GM19023 (cell line): ENCODE results near the gene MMP17.
"Not testable (repeated sequence)": the region's sequence is repeated elsewhere in the genome, so short reads cannot be mapped to it uniquely, and the experiment has no call there.

Source experiments
- ATAC-seq: cut with Tn5 transposase; IDR thresholded peaks from one replicate; pipeline ENCODE4 v1.9.1; 2021; ENCODE audit warnings: mild to moderate bottlenecking, moderate library complexity; ENCODE audit not compliant: unreplicated experiment

MMP17 gene

DNA sequence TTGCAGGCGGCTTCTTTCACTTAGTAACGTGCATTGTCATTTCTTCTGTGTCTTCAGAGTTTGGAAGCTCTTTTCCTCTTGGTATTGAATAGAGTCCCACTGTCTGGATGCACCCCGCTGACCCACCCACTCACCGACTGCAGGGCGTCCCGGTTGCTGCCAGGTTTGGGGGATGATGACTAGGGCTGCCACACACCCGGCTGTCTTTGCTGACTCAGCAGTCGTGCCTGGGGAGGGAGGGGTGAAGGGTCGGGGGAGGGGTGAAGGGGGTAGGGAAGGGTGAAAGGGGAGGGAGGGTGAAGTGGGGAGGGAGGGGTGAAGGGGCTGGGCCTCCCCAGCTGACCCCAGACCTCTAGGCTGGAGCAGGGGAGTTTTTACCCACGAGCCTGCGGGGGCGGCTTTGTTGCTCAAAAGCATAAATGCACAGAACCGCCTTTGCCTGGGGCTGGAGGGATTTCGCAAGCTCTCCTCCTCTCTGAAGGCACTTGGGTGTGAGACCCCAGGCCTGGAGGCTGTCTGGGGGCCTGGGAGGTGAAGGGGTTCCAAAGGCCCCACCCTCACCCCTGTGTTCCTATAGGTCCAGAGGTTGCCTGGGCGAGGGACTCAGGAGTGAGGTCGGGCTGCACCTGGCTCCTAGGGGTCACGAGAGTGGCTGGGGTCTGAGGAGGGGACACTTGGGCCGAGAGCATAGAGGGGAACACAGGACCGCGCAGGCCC, 35.0 kb downstream of the MMP17 start:
- ATAC-seq: no peak

DNA sequence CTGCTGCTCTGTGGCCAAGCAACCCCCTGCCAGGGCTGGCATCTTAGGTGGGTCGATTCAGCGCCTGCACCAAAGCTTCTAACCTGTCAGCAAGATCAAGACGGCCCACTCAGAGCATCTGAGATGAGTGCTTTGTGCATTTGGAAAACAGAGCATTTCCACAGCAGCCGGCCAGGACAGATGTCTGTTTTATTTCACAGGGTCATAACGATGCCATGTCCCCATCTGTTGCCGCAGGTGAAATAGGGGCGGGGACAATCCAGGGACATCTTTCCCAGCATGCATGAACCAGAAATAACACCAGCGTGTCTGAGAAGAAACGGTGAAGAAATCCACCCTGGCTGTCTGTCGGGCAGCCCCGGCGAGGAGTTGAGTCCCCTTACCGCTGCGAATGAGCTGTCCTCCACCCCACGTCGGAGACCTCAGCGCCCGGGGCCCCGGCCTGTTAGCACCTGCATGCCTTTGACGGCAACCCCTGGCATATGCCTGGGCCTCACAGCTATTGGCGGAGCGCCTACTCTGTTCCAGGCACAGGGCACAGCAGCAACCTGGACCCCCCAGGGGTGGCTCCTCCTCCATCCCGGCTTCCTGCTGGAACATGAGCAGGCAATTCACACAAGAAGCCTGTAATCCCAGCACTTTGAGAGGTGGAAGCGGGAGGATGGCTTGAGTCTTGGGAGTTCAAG, 35.7 kb downstream of the MMP17 start:
- no peak for ATAC-seq

DNA sequence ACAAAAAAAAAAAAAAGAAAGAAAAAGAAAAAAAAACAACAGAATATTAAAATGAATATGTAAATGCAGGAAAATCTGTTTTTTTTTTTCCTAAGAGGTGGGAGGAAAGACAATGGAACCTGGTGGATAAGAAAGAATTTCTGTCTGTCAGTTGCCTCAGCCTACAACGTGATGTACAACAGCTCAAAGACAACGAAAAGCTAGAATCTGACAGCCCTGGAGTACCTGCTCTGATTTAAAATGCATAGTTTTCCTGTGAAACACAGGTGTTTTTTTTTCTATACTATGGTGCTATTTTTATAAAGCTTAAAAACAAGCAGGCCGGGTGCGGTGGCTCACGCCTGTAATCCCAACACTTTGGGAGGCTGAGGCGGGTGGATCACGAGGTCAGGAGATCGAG, 36.3 kb downstream of the MMP17 start:
- ATAC-seq: no peak

DNA sequence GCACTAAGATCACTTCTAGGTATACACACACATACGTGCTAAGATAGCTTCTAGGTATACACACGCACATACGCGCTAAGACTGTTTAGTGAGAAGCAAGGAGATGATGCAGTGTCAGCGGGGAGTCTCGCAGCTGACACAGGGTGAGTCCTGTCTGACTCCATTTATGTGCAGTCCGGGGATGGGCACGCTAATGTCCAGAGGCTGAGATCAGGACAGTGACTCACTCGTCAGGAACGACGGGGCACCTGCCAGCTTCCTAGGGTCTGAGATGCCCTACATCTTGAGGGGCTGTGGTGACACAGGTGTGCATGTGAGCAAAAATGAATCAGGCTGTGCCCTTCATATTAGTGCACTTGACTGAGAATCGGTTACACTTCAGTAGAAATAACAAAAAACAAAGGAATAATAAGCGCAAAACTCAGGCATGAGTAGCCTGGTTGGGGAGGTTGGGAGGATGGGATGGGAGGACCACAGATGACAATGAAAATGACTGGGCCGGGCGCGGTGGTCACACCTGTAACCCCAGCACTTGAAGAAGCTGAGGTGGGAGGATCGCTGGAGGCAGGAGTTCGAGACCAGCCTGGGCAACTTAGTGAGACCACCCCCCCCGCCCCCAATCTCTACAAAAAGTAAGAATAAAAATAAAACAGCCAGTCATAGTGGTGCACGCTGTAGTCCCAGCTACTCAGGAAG, 37.1 kb downstream of the MMP17 start:
- no peak for ATAC-seq

DNA sequence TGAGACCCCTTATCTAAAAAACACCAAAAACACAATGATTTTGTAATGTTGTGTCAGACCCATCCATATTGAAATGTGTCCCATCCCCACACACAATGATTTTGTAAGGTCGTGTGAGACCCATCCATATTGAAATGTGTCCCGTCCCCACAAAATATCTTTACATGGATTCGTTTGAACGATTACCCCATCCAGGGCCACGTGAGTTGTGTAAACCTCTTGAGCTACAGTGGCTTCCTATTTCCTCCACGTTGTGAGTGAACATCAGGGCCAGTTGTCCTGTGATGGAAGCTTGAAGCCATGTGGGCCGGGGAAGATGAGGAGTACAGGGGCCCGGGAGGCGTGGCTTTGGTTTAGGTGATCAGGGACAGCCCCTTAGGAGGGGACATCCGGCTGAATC, 39.3 kb downstream of the MMP17 start:
- no peak for ATAC-seq

DNA sequence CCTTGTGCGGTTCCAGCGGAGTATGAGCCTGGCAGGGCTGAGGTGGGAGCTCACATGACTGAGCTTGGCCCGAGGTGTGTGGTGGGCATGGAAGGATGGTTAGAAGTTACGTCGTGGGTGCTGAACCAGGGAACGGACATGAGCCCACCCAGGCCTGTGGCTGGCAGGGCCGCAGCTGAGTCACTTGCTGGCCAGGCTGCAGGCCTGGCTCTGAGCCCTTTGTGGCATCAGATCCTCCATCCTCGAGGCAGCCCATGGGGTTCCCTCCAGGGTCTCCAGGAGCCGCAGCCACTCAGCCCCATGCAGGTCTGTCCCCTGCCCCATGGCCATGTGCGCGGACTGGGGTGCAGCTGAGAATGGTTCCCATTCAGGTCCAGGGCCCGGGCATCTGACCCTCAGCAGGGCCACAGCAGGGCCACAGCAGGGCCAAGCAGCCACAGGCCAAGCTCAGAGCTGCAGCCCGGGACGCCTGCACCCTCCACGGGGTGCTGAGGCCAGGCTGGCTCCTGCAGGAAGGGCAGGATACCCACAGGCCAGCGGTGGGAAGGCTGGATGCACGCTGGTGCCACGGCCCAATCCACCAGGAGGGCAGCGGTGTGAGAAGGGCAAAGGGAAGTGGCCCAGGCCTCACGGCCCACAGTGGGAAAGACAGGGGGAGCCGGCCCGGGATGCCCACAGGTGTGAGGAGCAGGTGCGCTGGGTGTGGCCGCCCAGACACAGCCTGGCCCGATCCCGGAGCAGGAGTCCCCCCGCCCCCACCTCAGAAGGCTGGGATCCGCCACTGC, 39.9 kb downstream of the MMP17 start:
- no peak for ATAC-seq

DNA sequence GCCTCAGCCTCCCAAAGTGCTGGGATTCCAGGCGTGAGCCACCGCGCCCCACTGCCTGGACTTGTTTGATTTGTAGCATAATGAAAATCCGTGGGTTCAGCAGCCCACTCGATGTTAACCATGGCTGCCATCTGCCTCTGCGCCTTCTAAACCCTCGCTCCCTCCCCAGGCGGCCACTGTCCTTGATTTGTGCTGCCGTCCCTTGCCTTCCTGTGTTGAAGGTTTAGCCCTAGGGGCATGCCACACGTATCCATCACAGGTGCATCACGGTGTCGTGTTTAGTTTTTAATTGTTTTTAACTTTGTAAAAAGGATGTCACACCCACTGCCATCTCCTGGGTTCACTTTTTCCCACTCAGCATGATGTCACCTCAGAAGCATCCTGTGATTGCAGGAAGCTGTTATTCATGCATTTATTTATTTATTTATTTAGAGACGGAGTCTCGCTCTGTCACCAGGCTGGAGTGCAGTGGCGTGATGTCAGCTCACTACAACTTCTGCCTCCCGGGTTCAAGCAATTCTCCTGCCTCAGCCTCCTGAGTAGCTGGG, 41.8 kb downstream of the MMP17 start:
- ATAC-seq: no peak

DNA sequence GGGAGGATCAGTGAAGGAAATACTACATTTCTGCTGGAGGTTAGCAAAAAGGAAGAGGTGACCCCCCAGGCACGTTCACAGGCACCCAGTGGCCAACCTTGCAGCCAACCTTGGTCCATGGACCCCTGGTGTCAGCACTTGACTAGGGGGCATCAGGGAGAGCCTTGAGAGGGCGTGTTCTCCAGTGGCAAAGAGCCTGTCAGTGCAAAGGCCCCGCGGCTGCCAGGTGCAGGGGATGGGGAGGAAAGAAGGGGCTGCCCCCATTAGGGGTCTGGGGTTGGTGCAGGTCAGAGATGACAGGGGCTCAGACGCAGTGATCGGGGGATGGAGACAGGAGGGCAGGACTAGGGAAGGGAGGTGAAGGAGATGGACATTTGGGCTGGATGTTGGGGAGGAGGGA, 43.5 kb downstream of the MMP17 start:
- no peak for ATAC-seq

DNA sequence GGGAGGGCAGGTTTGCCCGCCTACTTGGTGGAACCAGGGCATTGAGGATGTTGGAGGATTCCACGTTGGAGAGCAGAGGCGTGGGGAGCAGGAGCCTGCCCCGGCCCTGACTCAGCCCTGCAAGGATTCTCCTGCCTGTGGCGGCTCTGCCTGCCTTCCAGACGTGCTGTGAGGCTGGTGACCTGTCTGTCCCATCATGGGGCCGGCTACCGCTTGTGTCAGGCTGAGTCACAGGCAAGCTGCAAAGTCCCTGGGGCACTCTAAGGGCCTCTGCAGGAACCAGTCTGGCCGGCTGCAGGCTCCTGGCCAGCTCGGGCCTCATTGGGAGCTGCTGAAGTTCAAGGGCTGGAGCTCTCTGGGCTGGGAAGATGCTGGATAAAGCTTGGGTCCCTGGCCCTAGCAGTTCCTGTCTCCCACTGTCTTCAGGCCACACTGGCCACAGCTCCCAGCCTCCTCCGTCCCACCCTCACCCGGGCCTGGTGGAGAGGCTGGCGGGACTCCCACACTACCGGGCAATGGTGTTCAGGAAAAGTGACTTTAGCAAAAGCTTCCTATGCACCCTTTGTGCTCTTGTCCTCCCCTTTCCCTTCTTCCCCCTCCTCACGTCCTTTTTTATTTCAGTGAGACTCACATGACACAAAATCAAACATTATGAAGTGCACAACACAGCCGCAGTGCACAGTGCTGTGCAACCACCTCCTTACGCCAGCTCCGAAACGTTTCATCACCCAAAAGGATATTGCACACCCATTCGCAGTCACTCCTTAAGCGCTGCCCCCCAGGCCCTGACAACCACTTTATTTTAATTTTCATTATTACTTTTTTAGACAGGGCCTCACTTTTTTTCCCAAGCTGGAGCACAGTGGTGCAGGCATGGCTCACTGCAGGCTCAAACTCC, 44.2 kb downstream of the MMP17 start:
- ATAC-seq: no peak

DNA sequence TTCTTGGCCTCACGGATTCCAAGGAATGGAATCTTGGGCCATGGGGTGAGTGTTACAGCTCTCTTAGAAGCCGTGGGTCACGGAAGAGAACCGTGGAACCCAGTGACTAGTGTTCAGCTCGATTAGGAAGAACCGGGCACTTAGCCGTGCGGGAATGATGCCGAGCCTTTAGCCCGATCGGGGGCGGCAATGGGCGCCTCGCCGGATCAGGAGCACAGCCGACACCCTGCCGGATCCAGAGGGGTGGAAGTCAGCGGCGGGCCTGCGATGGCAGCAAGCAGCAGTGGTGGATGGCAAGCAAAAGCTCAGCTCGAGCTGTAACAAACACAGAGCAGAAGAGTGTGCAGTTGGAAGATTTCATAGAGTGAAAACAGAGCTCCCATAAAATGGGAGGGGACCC, 45.1 kb downstream of the MMP17 start:
- ATAC-seq: no peak

DNA sequence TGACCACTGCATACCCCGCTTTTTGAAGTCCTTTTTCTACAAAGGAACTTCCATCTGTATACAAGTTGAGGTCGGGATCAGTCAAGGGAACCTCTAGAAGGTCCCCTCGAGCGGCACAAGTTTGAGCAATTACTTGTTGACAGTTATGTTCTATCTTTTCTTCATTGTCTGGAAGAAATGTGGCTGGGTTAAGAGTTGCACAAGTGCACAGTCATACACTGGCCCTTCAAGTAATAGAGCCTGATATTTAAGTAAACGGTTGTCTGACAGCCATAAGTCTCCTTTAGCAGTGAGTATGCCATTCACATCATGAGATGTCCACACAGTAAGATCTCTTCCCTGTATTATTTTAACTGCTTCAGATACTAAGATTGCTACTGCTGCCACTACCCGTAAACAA, 46.8 kb downstream of the MMP17 start:
- ATAC-seq: not testable (repeated sequence)

DNA sequence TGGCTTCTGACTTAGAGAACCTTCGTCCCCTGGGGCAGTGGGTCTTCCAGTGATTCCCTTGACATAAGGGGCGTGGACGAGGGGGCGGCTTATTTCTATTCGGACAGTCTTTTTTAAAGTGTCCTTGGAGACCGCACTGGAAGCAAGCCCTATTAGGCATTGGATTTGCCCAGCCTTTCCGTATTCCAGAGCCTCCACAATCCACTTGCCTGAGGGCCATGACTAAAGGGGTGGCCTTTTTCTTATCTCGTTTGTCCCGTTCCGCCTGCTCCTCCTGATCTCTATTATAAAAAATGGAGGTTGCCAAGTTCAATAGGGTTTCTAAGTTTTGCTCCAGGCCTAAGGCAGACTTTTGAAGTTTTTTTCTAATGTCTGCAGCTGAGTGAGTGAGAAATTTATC, 49.0 kb downstream of the MMP17 start:
- ATAC-seq: not testable (repeated sequence)

DNA sequence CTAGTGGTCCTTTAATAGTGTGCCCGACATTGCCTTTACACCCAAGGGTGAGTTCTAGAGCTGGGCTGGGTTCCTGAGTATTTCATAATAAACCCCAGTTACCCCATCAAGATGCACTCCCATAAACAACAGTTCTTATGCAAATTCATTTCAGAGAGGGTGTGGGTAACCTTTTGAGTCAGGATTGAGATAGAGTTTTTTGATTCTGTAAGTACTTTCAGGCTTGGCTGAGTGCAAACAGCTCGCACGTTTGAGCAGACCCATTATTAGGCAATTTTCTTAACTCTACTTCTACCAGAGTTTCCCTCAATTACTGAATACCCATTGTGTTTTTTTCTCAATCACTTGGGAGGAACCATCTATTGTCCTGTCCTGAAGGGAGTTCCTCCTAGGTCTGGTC, 50.2 kb downstream of the MMP17 start:
- not testable (repeated sequence) for ATAC-seq

DNA sequence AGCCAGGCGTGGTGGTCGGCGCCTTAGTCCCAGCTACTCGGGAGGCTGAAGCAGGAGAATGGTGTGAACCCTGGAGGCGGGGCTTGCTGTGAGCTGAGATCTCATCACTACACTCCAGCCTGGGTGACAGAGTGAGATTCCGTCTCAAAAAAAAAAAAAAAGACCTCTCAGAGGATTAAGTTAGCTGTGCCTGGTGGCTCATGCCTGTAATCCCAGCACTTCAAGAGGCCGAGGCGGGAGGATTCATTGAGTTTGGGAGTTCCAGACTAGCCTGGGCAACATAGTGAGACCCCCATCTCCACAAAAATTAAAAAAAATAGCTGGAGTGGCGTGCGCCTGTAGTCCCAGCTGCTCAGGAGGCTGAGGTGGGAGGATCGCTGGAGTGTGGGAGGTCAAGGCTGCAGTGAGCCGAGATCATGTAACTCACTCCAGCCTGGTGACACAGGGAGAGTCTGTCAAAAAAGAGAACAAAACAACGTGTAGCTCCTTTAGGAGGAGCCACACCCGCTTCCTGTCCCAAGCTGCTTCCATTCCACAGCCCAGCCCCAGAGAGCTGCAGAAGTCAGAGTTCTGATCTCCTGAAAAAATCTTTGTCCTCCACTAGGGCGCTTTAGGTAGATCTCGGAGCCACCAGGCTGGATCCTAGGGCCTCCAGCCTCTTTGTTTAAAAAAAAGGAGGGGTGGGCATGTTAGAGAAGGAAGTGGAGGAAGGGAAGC, 54.8 kb downstream of the MMP17 start:
- ATAC-seq: no peak

DNA sequence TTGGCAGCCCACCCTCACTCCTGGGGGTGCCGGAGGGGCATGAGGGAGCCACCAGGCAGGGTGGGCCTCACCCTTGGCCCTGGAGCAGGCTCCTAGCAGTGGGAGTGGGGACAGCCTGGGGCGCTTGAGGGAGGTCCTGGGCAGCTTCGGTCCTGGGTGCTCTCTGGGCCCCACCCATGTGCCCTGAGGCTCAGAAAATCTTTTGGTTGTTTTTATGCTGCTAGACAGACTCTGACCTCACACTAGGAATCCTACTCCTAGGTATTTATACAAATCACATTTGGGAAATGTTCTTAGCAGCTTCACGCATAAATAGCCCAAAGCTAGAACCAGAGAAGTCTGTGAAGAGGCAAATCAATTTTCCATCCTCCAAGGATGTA, 55.3 kb downstream of the MMP17 start:
- no peak for ATAC-seq

DNA sequence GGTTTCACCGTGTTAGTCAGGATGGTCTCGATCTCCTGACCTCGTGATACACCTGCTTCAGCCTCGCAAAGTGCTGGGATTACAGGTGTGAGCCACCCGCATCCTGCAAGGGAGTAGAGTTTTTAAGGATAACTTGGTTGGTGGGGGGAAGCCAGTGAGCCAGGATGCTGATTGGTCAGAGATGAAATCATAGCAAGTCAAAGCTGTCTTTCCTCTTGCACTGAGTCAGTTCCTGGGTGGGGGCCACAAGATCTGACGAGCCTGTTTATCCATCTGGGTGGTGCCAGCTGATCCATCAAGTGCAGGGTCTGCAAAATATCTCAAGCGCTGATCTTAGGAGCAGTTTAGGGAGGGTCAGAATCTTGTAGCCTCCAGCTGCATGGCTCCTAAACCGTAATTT, 56.9 kb downstream of the MMP17 start:
- not testable (repeated sequence) for ATAC-seq

DNA sequence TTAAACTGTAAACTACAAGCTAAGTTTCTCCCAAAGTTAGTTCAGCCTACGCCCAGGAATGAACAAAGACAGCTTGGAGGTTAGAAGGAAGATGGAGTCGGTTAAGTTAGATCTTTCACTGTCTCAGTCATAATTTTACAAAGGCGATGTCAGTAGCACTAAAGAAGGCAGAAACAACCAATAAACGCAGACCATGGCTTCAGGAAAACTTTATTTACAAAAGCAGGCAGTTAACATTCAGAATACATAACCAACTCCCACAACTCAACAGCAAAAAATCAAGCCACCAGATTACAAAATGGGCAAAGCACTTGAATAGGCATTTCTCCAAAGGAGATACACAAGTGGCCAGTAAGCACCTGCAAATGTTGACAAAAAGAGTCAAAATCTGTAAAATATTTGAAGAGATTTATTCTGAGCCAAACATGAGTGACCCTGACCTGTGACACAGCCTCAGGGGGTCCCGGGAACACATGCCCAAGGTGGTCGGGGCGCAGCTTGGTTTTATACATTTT, 57.4 kb downstream of the MMP17 start:
- no peak for ATAC-seq

DNA sequence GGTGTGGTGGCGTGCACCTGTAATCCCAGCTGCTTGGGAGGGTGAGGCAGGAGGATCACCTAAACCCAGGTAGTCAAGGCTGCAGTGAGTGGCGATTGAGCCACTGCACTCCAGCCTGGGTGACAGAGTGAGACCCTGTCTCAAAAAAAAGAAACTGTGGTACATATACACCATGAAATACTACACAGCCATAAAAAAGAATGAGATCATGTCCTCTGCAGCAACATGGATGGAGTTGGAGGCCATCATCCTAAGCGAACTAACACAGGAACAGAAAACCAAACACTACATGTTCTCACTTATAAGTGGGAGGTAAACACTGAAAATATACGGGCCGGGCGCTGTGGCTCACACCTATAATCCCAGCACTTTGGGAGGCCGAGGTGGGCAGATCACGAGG, 63.5 kb downstream of the MMP17 start:
- not testable (repeated sequence) for ATAC-seq
